Measurements from ENCODE around the gene SLC25A25.

Gene SLC25A25

DNA sequence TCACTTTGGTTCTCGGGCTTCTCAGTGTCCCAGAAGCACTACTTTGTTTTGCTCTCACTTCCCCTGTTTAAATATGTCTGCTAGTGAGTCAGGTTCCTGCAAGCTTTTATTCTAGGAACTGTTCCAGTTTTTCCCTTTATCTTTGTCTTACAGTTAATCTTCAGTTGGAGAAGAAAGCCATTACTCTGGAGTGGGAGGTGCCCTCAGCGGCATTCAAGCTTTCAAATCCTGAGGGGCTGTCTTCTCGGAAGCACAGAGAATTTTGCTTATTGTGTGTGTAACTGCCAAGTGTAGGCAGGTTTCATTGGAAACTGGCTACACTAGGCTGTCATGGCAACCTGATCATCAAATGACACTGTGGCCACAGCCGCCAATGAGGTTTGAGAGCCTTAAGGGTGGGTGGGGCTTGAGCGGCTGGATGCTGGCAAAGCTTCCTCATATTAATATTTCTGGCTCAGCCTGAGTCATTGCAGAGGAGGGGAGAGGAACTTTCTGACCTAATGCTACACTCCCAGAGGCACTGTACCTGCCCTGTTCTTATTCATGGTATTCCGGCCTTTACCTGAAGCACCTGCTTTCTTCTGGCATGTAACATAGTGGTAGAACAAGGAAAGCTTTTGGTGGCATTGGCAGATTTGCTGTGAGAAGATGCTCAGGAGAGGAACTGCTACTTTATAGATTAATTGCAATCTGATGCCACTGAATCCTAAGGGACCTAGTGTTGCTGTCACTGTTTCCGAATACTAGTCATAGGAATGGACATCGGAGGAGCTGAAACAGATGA, 26.3 kb downstream of the SLC25A25 start:
- Histone ChIP-seq H3K4me3 (ENCODE audit: low read depth in 1 of 2, low read length in 1 of 2) (peak overlapping the region; percentile 33 to 44), H3K9me3 (no peaks in the 10 kb centered on the region), H3K27me3 (no peaks in the 10 kb centered on the region), H3K27ac (peak overlapping the region; percentile 86), H3K4me1 (ENCODE audit: control insufficient read depth in 1 of 2, insufficient read depth in 1 of 2, low read depth in 1 of 2, low read length in 1 of 2) (peaks cover 40% of the 10 kb centered on the region in 2 experiments), H3K36me3 (no peaks in the 10 kb centered on the region)
- TF ChIP-seq CTCF (IDR thresholded peaks at IDR 0.05), result peak; percentile 41

- peak overlapping the region in 1 of 2 experiments; percentile 44 for H3K4me3 ChIP-seq (ENCODE audit: low read depth in 1 of 2, low read length in 1 of 2)
- TF ChIP-seq CTCF (IDR thresholded peaks at IDR 0.05), result no peak
- H3K4me1 ChIP-seq (ENCODE audit: control insufficient read depth in 1 of 2, insufficient read depth in 1 of 2, low read depth in 1 of 2, low read length in 1 of 2), result peaks cover 40 to 43% of the 10 kb centered on the region in 2 experiments
Measured at GRCh38 chr9:128094950-128095544, 27.0 kb downstream of the SLC25A25 start.

DNA sequence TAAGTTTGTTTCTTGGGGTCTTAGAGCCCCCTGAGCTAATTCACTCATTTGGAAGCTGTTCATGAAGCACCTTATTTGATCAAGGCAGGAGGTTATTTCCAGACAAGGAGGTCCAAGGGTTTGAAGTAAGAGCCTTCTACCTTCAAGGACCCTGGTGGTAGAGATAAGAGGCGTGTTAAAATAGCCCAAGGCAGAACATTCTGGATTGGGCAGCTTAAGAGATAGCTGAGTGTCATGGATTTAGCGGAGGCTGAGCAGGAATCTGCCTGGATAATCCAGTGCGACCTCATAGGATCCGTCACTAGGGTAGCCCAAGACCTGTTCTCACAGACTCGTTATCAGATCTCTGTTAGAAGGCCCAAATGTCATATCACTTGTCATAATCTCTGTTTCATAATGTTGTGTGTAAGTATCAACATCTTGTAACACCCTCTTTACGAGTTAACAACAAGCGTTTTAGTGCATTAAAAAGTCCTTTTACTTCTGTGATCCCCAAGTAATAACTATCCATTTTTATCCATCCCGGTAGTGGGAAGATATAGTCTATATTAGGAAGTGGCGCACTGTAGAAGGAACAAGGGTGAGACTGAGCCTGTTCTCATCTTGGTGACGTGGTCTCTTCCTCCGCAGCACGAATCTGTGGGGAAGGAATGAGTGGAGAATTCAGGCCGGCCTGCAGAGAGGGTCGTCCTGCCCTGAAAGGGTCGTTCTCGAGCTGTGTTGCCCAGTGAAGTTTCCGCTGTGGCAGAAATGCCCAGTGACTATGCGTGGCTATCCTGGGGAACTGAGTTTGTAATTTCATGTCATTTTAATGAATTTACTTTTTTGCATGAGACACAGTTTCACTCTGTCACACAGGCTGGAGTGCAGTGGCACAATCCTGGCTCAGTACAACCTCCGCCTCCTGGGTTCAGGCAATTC, 28.8 kb downstream of the SLC25A25 start:
- no peak for TF ChIP-seq CTCF (IDR thresholded peaks at IDR 0.05)
- H3K4me3 ChIP-seq (ENCODE audit: low read depth in 1 of 2, low read length in 1 of 2), result no peak overlapping the region
- no peaks in the 10 kb centered on the region for H3K27me3 ChIP-seq
- H3K4me1 ChIP-seq (ENCODE audit: control insufficient read depth in 1 of 2, insufficient read depth in 1 of 2, low read depth in 1 of 2, low read length in 1 of 2), result peaks cover 39 to 43% of the 10 kb centered on the region in 2 experiments
- no peaks in the 10 kb centered on the region for H3K9me3 ChIP-seq
- H3K27ac ChIP-seq, result peak overlapping the region; percentile 77
- peaks cover 11% of the 10 kb centered on the region for H3K36me3 ChIP-seq

More at GRCh38 chr9:128094950-128095544, 27.0 kb downstream of the SLC25A25 start:
- Histone ChIP-seq H3K36me3 (no peaks in the 10 kb centered on the region), H3K27ac (peak overlapping the region; percentile 86), H3K9me3 (no peaks in the 10 kb centered on the region), H3K27me3 (no peaks in the 10 kb centered on the region)

DNA sequence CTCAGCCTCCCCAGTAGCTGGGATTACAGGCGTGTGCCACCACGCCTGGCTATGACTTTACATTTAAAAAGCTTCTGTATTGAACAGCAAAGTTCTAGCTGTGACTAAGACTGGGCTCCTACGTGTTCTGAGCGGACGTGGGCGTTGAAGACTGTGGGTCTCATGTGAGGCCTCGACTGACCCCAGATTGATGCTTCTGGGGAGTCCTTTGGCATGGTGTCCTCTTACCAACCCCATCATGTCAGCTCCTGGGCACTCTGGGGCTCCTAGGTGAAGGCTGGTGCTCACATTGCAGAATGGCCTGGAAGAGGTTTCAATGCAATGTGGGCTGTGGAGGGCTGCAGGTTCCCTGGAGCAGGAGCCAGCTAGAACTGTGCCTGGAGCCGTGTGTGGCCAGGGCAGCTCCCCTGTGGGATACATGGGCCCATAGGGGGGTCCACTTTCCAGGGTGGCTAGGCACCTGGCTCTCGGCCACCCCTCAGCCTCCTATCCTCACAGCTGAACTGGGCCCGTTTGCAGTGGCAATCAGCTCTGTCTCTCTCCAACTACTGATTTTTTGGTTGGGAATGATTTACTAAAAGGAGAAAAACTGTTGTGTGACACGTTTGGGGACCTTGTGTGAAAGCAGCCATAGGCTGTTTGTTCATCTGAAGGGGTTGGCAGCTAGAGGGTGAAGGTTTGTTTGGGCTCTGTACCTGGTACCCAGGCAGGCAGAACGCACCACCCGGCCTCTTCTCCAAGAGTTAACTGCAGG, 29.7 kb downstream of the SLC25A25 start:
- Histone ChIP-seq H3K4me1 (ENCODE audit: control insufficient read depth in 1 of 2, insufficient read depth in 1 of 2, low read depth in 1 of 2, low read length in 1 of 2) (peaks cover 33 to 43% of the 10 kb centered on the region in 2 experiments), H3K27me3 (no peaks in the 10 kb centered on the region), H3K9me3 (no peaks in the 10 kb centered on the region), H3K27ac (peak overlapping the region; percentile 77), H3K4me3 (ENCODE audit: low read depth in 1 of 2, low read length in 1 of 2) (peak overlapping the region; percentile 26 to 42), H3K36me3 (peaks cover 19% of the 10 kb centered on the region)
- no peak for TF ChIP-seq CTCF (IDR thresholded peaks at IDR 0.05)

All from neutrophil (primary cell).